DMS53 treated with DMSO at 0.1 percent for 48 hours (cell line): Measurements from ENCODE around the gene ABHD12.
A peak's percentile ranks its signal among the peaks of the same experiment; 100 is the strongest.

Experiments used
- DNase-seq: peaks from one replicate; lab custom pipeline; 2025; ENCODE audit not compliant: unreplicated experiment; lab: John Stamatoyannopoulos, UW

ABHD12 gene

GRCh38 chr20:25382704-25383370 is 7.8 kb downstream of the ABHD12 start:
- DNase-seq: no peak

GRCh38 chr20:25380945-25381614 is 9.6 kb downstream of the ABHD12 start:
- DNase-seq: no peak

- no peak for DNase-seq
These were observed 11.5 kb downstream of the ABHD12 start for GRCh38 chr20:25378884-25379733.

GRCh38 chr20:25378189-25378883 is 12.3 kb downstream of the ABHD12 start:
- no peak for DNase-seq

- no peak for DNase-seq
These were observed 13.7 kb downstream of the ABHD12 start for GRCh38 chr20:25376886-25377285.

- no peak for DNase-seq
These were observed 14.4 kb downstream of the ABHD12 start for GRCh38 chr20:25376236-25376635.

GRCh38 chr20:25374842-25375241 is 15.8 kb downstream of the ABHD12 start:
- no peak for DNase-seq

- DNase-seq: no peak
These were observed 17.9 kb downstream of the ABHD12 start for GRCh38 chr20:25372584-25373336.

GRCh38 chr20:25369971-25370370 is 20.7 kb downstream of the ABHD12 start:
- no peak for DNase-seq

GRCh38 chr20:25369529-25369928 is 21.1 kb downstream of the ABHD12 start:
- DNase-seq: no peak

- DNase-seq: no peak
These were observed 21.7 kb downstream of the ABHD12 start for GRCh38 chr20:25368976-25369375.

- no peak for DNase-seq
These were observed 22.1 kb downstream of the ABHD12 start for GRCh38 chr20:25368526-25368925.

- no peak for DNase-seq
These were observed 25.5 kb downstream of the ABHD12 start for GRCh38 chr20:25364879-25365699.

- no peak for DNase-seq
These were observed 26.4 kb downstream of the ABHD12 start for GRCh38 chr20:25364180-25364788.

GRCh38 chr20:25361287-25361683 is 29.4 kb downstream of the ABHD12 start:
- no peak for DNase-seq

- no peak for DNase-seq
These were observed 29.9 kb downstream of the ABHD12 start for GRCh38 chr20:25360631-25361286.

GRCh38 chr20:25356271-25356933 is 34.2 kb downstream of the ABHD12 start:
- peak; percentile 36 for DNase-seq

- no peak for DNase-seq
These were observed 34.8 kb downstream of the ABHD12 start for GRCh38 chr20:25355866-25356265.
